Fibroblast of lung (primary cell): ENCODE data around the gene CDKL5. TPM values are rescaled to one million over a fixed set of nuclear protein-coding genes. Genes with fewer than 3 reads are reported as not detected.

Experiments
- DNase-seq, 2 donors: peaks; one replicate each; pipeline versions ENCODE4 v3.0.0 to v3.0.0-alpha.2; 2010; ENCODE audit warnings: low read depth in 2 of 2
- H2AFZ ChIP-seq: 2 replicates; pipeline ENCODE4 v1.5.1; 2012; ENCODE audit warnings: low read length, control low read depth, inconsistent platforms
- H3K27ac ChIP-seq: 2 replicates; pipeline ENCODE4 v1.5.1; 2011; ENCODE audit warnings: low read length, control low read depth; ENCODE audit not compliant: insufficient read depth
- H3K27me3 ChIP-seq: 2 replicates; pipeline ENCODE4 v1.5.1; 2011; ENCODE audit warnings: mild to moderate bottlenecking, low read length; ENCODE audit not compliant: control insufficient read depth, insufficient read depth
- H3K36me3 ChIP-seq: 2 replicates; pipeline ENCODE4 v1.5.1; 2011; ENCODE audit warnings: low read length; ENCODE audit not compliant: control insufficient read depth, insufficient read depth
- H3K4me1 ChIP-seq: 2 replicates; pipeline ENCODE4 v1.5.1; 2011; ENCODE audit warnings: low read length; ENCODE audit not compliant: control insufficient read depth, insufficient read depth; ENCODE audit errors: extremely low read depth
- H3K4me2 ChIP-seq: 2 replicates; pipeline ENCODE4 v1.5.1; 2011; ENCODE audit warnings: low read length, control low read depth; ENCODE audit not compliant: insufficient read depth; ENCODE audit errors: extremely low read depth
- H3K4me3 ChIP-seq, 4 experiments: fragments of 200-600 bp in 1 of 4; sonication (generic) in 1 of 4; replicated peaks in 1 of 4; 2 replicates each; pipeline ENCODE4 v1.5.1; 2011 to 2016; ENCODE audit warnings: low read length in 4 of 4, low read depth in 3 of 4, mild to moderate bottlenecking in 3 of 4, control low read depth in 2 of 4, inconsistent platforms in 1 of 4, mixed read lengths in 1 of 4; ENCODE audit not compliant: insufficient read depth in 1 of 4; ENCODE audit errors: control extremely low read depth in 1 of 4
- H3K79me2 ChIP-seq: 2 replicates; pipeline ENCODE4 v1.5.1; 2012; ENCODE audit warnings: mild to moderate bottlenecking, low read length, inconsistent platforms; ENCODE audit not compliant: control insufficient read depth, insufficient read depth
- H3K9ac ChIP-seq: 2 replicates; pipeline ENCODE4 v1.5.1; 2011; ENCODE audit warnings: mild to moderate bottlenecking, low read length, control low read depth; ENCODE audit not compliant: insufficient read depth
- H3K9me3 ChIP-seq: 2 replicates; pipeline ENCODE4 v1.5.1; 2012; ENCODE audit warnings: low read depth, low read length; ENCODE audit not compliant: control insufficient read depth, insufficient read depth
- H4K20me1 ChIP-seq: 2 replicates; pipeline ENCODE4 v1.5.1; 2011; ENCODE audit warnings: low read length; ENCODE audit not compliant: control insufficient read depth, insufficient read depth; ENCODE audit errors: extremely low read depth
- CTCF ChIP-seq, 2 donors: IDR thresholded peaks in 1 of 2; conservative IDR thresholded peaks in 1 of 2; 1 replicate in 1 of 2; 2 replicates in 1 of 2; pipeline ENCODE4 v1.5.1; 2011 to 2012; ENCODE audit warnings: low read length in 2 of 2, control low read depth in 1 of 2, inconsistent platforms in 1 of 2, low read depth in 1 of 2, mild to moderate bottlenecking in 1 of 2
- EZH2 ChIP-seq: IDR thresholded peaks from 2 replicates; pipeline ENCODE4 v1.5.1; 2012; ENCODE audit warnings: low read length, control low read depth, mild to moderate bottlenecking; ENCODE audit errors: missing control alignments
- polyA plus RNA-seq, 2 donors: library from polyadenylated mRNA; depleted of rRNA in 1 of 2; stranded (reverse) in 1 of 2; unstranded in 1 of 2; fragments of >200 nt; gene quantifications; 2 replicates each; pipeline ENCODE4 v1.2.1, GENCODE V29; 2011 to 2012; ENCODE audit warnings: missing spikeins in 1 of 2
- total RNA-seq: library from RNA; depleted of rRNA; stranded (reverse); fragments of >200 nt; gene quantifications from 2 replicates; pipeline ENCODE4 v1.2.1, GENCODE V29; 2014

CDKL5 gene
- total and polyA plus RNA-seq, 2 donors (not counting 1 experiment from before 2014, with no cell fraction given), result 5.0 to 6.6 TPM

- no peak for TF ChIP-seq EZH2
- no peak for TF ChIP-seq CTCF (conservative IDR thresholded peaks at IDR 0.05 in 1 of 2, IDR thresholded peaks at IDR 0.05 in 1 of 2; ENCODE audit: low read depth in 1 of 2, low read length in 2 of 2)
- no peak overlapping the region for H3K9ac ChIP-seq
- no peaks in the 10 kb centered on the region for H3K9me3 ChIP-seq
- H3K27ac ChIP-seq, result peak overlapping the region; percentile 38
- H3K27me3 ChIP-seq, result no peaks in the 10 kb centered on the region
- H2AFZ ChIP-seq, result no peak overlapping the region
- no peak overlapping the region for H3K4me2 ChIP-seq
- DNase-seq, result peak; percentile 84 to 94
- no peaks in the 10 kb centered on the region for H3K79me2 ChIP-seq
- H3K4me3 ChIP-seq, result no peak overlapping the region
- H3K4me1 ChIP-seq, result no peaks in the 10 kb centered on the region
- H4K20me1 ChIP-seq, result no peaks in the 10 kb centered on the region
- no peaks in the 10 kb centered on the region for H3K36me3 ChIP-seq
These were observed 3.1 kb upstream of the CDKL5 start for GRCh38 chrX:18422325-18422724.

GRCh38 chrX:18422886-18423285 lies 2.5 kb upstream of the CDKL5 start:
- no peak overlapping the region for H3K4me3 ChIP-seq
- TF ChIP-seq EZH2 (no peak), CTCF (conservative IDR thresholded peaks at IDR 0.05 in 1 of 2, IDR thresholded peaks at IDR 0.05 in 1 of 2; ENCODE audit: low read depth in 1 of 2, low read length in 2 of 2) (no peak)
- no peaks in the 10 kb centered on the region for H3K9me3 ChIP-seq
- no peaks in the 10 kb centered on the region for H3K79me2 ChIP-seq
- H3K4me1 ChIP-seq, result no peaks in the 10 kb centered on the region
- H3K27ac ChIP-seq, result no peak overlapping the region
- peak in 1 of 2 donors; percentile 69 for DNase-seq
- H3K9ac ChIP-seq, result no peak overlapping the region
- no peaks in the 10 kb centered on the region for H3K27me3 ChIP-seq
- no peaks in the 10 kb centered on the region for H3K36me3 ChIP-seq
- no peak overlapping the region for H3K4me2 ChIP-seq
- H4K20me1 ChIP-seq, result no peaks in the 10 kb centered on the region
- H2AFZ ChIP-seq, result no peak overlapping the region

- Histone ChIP-seq H3K36me3 (no peaks in the 10 kb centered on the region), H3K27me3 (no peaks in the 10 kb centered on the region), H3K4me2 (peak overlapping the region; percentile 79), H3K27ac (peak overlapping the region; percentile 59), H3K79me2 (no peaks in the 10 kb centered on the region), H2AFZ (peak overlapping the region; percentile 90), H3K9ac (peak overlapping the region; percentile 53), H3K9me3 (no peaks in the 10 kb centered on the region), H4K20me1 (no peaks in the 10 kb centered on the region), H3K4me1 (no peaks in the 10 kb centered on the region), H3K4me3 (peak overlapping the region; percentile 45 to 74 (median 66))
- TF ChIP-seq EZH2, result no peak
- TF ChIP-seq CTCF (conservative IDR thresholded peaks at IDR 0.05 in 1 of 2, IDR thresholded peaks at IDR 0.05 in 1 of 2; ENCODE audit: low read depth in 1 of 2, low read length in 2 of 2), result no peak
- peak; percentile 46 to 57 for DNase-seq
These were observed 768 bp upstream of the CDKL5 start for GRCh38 chrX:18424482-18425198.
